Measurements from ENCODE around the gene FAM53C. TPM values are rescaled to one million over a fixed set of nuclear protein-coding genes. Genes with fewer than 3 reads are reported as not detected.
A peak's percentile ranks its signal among the peaks of the same experiment; 100 is the strongest.
"Not testable (repeated sequence)": the region's sequence is repeated elsewhere in the genome, so short reads cannot be mapped to it uniquely, and the experiment has no call there.

FAM53C gene
- total RNA-seq, 4 donors from 2014 or later, result 17.8 to 32.4 (median 20.7) TPM

DNA sequence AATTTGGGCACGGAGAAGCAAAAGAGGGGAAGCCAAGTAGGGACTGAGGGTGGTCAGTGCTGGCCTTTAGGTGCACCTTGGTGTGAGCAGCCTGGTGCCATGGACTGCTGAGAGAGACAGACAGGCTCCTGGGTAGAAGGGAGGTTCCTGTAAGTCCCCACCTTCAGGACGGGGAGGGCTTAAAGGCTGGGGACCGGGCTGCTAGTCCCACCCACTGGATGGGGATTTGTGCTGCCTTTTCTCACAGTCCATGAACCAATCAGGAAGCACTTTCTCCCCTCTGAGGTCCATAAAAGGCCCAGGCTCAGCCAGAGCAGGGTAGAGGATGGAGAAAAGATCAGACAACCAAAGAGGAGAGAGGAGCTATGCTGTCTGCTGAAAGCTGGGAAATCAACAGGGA, 21.7 kb upstream of the FAM53C start:
- no peak for TF ChIP-seq CTCF (IDR thresholded peaks at IDR 0.05)
- no peak for TF ChIP-seq POLR2A (IDR thresholded peaks at IDR 0.05)
- no peaks in the 10 kb centered on the region for H3K9me3 ChIP-seq
- H3K36me3 ChIP-seq, result no peaks in the 10 kb centered on the region
- no peak overlapping the region for H3K4me3 ChIP-seq (replicated peaks in 1 of 3)
- no peak overlapping the region for H3K27ac ChIP-seq
- intact Hi-C loops (cut with DNase I), result no loop called here
- no peak for DNase-seq
- no peaks in the 10 kb centered on the region for H3K4me1 ChIP-seq
- no peaks in the 10 kb centered on the region for H3K27me3 ChIP-seq
- WGBS, 2 donors, result 93 to 100% methylated on average over 1 to 3 of the region's 3 CpGs

DNA sequence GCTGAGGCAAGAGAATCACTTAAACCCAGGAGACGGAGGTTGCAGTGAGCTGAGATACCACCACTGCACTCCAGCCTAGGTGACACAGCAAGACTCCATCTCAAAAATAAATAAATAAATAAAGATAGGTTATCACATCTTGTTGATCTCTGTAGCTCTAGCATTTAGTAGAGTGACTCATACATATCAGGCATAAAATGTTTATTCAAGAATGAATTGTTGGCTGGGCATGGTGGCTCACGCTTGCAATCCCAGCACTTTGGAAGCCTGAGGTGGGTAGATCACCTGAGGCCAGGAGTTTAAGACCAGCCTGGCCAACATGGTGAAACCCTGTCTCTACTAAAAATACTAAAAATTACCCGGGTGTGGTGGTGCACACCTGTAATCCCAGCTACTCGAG, 19.9 kb upstream of the FAM53C start:
- H3K27me3 ChIP-seq; H3K36me3 ChIP-seq; DNase-seq; H3K27ac ChIP-seq; H3K4me3 ChIP-seq (replicated peaks in 1 of 3); intact Hi-C loops (cut with DNase I); H3K4me1 ChIP-seq; H3K9me3 ChIP-seq: not testable (repeated sequence)
- 90 to 93% methylated on average over 4 of the region's 4 CpGs for WGBS, 2 donors

DNA sequence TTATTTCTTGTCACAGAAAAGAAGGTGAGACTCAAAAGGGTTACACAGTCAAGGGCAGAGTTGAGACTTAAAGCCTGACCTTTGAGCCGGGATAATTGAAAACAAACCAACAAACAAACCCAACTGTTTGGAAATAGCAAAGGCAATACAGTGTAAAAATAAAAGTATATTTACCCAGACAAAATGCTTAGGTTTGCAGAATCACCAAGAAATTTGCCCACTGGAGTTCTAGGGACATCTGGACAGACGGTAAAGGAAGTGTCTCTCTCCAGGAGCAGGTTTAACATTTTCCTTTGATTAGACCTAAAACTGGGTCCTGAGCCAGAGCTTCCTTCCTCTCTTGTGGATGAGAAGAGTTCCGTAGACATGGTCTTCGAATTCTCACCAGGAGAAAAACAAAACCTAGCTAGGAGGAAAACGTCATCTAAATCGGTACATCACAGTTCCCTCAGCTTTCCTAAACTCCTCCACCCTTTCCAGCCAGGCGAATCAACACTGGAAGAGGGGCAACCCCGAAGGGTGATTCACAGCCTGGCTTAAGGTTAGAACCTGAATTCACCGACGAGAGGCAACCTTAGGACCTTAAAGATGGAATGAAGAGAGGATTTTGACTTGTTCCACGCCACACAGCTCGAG, 7.1 kb upstream of the FAM53C start:
- Histone ChIP-seq H3K4me3 (replicated peaks in 1 of 3) (peak overlapping the region in 1 of 3 donors; percentile 28), H3K27me3 (no peaks in the 10 kb centered on the region), H3K4me1 (peaks cover 7 to 10% of the 10 kb centered on the region in 2 donors), H3K9me3 (no peaks in the 10 kb centered on the region), H3K27ac (no peak overlapping the region), H3K36me3 (no peaks in the 10 kb centered on the region)
- TF ChIP-seq POLR2A (IDR thresholded peaks at IDR 0.05) (no peak), CTCF (IDR thresholded peaks at IDR 0.05) (no peak)
- intact Hi-C loops (cut with DNase I), result loop anchor here (10.0 kb wide), 1 partner anchor 116 kb away; the partner anchor contains the start of gene CDC23
- no peak for DNase-seq
- WGBS, 2 donors, result 2 to 3% methylated on average over 12 of the region's 12 CpGs

DNA sequence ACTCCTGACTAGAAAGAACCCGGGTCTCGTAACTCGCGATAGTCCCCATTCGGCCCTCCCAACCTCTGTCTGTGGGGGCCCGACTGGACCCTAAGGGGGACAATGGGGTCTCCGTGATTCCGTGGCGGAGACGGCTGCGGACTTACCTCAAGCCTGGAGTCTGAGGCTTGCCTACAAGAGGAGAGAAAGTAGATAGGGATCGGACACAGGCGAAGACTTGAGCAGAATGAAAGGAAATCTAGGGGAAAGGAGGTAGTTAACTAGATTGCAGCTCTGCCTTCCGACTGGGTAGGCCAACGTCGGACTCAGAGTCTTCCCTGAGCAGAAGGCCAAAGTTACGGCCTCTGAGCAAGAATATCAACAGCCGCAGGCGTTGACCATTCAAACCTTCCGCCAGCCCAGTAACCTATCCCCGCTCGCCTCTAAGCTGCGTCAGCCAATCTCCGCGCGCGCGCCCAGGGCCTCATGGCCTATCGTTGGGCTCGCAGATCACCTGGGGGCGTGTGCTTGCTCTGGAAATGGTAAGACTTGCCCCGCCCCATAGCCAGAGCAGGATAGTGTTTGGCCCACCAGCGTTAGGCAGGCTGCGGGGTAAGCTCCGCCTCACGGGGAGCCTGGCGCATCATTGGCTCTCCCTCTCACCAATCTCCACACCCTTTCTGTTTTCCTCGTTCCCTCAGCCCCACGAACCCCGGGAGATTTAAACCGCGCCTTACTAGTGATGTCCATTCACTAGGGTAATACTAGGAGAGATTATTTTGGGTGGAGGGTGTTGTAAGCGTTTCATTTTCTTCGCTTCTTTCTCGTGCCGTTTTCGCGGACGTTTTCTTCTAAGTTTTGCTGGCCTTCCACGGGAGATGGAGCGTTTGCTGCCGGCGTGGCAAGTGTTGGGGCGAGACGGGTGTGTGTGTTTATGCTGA, 6.4 kb upstream of the FAM53C start, which contains the start of gene CDC25C:
Gene CDC25C (minus strand): TSS at position 356 of the 920 bp plus-strand sequence. CDS start 624 bp downstream, outside the sequence.
- TF ChIP-seq POLR2A (IDR thresholded peaks at IDR 0.05), result no peak
- intact Hi-C loops (cut with DNase I), result loop anchor here (10.0 kb wide), 1 partner anchor 117 kb away; the partner anchor contains the start of gene CDC23
- no peaks in the 10 kb centered on the region for H3K36me3 ChIP-seq
- peaks cover 7 to 10% of the 10 kb centered on the region in 2 donors for H3K4me1 ChIP-seq
- peak; percentile 99 for DNase-seq
- no peak within 1 kb of the TSS for H3K27ac ChIP-seq
- H3K4me3 ChIP-seq (replicated peaks in 1 of 3), result peak within 1 kb of the TSS in 1 of 3 donors; percentile 28
- H3K27me3 ChIP-seq, result no peaks in the 10 kb centered on the region
- WGBS, 2 donors, result 1% methylated on average over 43 to 46 of the region's 55 CpGs
- no peaks in the 10 kb centered on the region for H3K9me3 ChIP-seq

- intact Hi-C loops (cut with DNase I), result loop anchor here (10.0 kb wide), 1 partner anchor 120 kb away; the partner anchor contains the start of gene CDC23
- H3K27me3 ChIP-seq, result no peaks in the 10 kb centered on the region
- 69 to 70% methylated on average over 3 of the region's 3 CpGs for WGBS, 2 donors
- no peaks in the 10 kb centered on the region for H3K9me3 ChIP-seq
- no peak overlapping the region for H3K27ac ChIP-seq
- DNase-seq, result no peak
- H3K4me1 ChIP-seq, result peaks cover 12 to 24% of the 10 kb centered on the region in 2 donors
- TF ChIP-seq POLR2A (IDR thresholded peaks at IDR 0.05) (no peak), CTCF (IDR thresholded peaks at IDR 0.05) (no peak)
- no peaks in the 10 kb centered on the region for H3K36me3 ChIP-seq
- H3K4me3 ChIP-seq (replicated peaks in 1 of 3), result no peak overlapping the region
Observed at GRCh38 chr5:138334867-138335447, 3.1 kb upstream of the FAM53C start.
